Umbilical cord (tissue), 2 donors: ENCODE data around the gene OR5M11. TPM values are rescaled to one million over a fixed set of nuclear protein-coding genes. Genes with fewer than 3 reads are reported as not detected.
A peak's percentile ranks its signal among the peaks of the same experiment; 100 is the strongest.
"Not testable (repeated sequence)": the region's sequence is repeated elsewhere in the genome, so short reads cannot be mapped to it uniquely, and the experiment has no call there.

ENCODE experiments used
- DNase-seq: peaks from one replicate; pipeline ENCODE4 v3.0.0-alpha.2; 2015; ENCODE audit warnings: low spot score
- total RNA-seq: library from RNA; depleted of rRNA; stranded (reverse); fragments of >200 nt; gene quantifications from one replicate; pipeline ENCODE4 v1.2.3, GENCODE V29; 2014; ENCODE audit warnings: low replicate concordance; ENCODE audit not compliant: insufficient read depth

Gene OR5M11
- not detected for total RNA-seq

GRCh38 chr11:56543157-56543556, at the start of gene OR5M11:
OR5M11 (minus strand) TSS chr11:56543257; CDS start chr11:56543257, 0 bp downstream.
- no peak for DNase-seq

DNA sequence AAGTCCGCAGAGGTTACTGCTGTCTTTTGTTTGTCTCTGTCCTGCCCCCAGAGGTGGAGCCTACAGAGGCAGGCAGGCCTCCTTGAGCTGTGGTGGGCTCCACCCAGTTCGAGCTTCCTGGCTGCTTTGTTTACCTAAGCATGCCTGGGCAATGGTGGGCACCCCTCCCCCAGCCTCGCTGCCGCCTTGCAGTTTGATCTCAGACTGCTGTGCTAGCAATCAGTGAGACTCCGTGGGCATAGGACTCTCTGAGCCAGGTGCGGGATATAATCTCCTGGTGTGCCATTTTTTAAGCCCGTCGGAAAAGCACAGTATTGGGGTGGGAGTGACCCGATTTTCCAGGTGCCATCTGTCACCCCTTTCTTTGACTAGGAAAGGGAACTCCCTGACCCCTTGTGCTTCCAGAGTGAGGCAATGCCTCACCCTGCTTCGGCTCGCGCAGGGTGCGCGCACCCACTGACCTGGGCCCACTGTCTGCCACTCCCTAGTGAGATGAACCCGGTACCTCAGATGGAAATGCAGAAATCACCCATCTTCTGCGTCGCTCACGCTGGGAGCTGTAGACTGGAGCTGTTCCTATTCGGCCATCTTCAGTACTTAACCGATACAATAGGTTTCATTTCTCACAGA, 49.1 kb upstream of the OR5M11 start:
- DNase-seq = not testable (repeated sequence)

DNA sequence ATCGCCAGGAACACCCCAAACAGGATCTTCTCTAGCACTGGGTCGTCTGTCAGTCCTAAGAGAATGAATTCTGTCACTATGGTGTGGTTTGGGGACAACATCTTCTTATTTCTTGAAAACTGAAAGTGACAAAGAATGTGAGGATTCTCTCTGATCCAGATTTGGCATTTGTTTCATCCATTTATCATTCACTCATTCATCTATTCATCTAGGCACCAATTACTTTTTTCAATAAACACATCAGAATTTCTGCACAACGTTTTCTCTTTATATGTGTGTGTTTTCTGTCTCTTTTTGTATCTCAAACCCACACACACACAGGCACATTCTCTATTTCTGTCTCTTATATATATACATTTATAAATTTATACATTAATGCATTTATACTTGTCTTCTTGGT, 34.6 kb upstream of the OR5M11 start, which contains the start of gene OR5M10:
Gene OR5M10 (minus strand): TSS at position 101 of the 400 bp plus-strand sequence. CDS start 0 bp downstream, at position 101.
- DNase-seq = no peak

GRCh38 chr11:56558574-56558973, 15.5 kb upstream of the OR5M11 start:
- DNase-seq = no peak

- DNase-seq = not testable (repeated sequence)
These were observed 11.6 kb upstream of the OR5M11 start for GRCh38 chr11:56554691-56555090.

DNA sequence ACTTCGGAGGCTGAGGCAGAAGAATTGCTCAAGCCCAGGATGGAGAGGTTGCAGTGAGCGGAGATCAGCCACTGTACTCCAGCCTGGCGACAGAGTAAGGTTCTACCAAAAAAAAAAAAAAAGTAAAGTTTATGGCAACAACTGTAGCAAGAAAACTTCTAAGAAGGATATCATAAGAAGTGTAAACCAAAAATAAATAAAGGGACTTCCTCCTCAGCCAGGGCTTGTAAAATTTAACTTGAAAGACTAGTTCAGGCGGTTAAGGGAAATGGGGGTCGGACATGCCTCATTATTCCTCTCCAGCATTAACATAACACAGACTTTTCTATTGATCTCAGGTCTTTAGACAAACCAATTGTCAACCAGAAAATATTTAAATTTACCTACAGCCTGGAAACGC, 2.5 kb upstream of the OR5M11 start:
- no peak for DNase-seq

DNA sequence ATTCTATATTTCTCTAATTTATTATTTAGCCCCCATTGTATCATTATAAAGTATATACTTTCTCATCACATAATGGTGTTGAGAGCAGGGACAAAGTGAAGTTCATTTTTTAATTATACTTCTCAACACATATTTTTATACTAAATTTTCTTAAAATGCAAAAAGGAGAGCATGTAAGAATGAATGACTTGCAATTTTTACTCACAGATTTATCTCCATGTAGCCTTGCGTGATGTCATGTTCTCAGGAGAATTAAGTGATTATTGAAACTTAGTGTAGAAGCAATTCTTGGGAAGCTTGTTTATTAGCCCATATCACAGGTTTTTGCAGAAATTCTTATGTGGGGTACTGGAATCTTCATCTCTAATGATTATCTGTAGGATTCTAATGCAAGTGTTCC, 682 bp upstream of the OR5M11 start:
- no peak for DNase-seq

DNA sequence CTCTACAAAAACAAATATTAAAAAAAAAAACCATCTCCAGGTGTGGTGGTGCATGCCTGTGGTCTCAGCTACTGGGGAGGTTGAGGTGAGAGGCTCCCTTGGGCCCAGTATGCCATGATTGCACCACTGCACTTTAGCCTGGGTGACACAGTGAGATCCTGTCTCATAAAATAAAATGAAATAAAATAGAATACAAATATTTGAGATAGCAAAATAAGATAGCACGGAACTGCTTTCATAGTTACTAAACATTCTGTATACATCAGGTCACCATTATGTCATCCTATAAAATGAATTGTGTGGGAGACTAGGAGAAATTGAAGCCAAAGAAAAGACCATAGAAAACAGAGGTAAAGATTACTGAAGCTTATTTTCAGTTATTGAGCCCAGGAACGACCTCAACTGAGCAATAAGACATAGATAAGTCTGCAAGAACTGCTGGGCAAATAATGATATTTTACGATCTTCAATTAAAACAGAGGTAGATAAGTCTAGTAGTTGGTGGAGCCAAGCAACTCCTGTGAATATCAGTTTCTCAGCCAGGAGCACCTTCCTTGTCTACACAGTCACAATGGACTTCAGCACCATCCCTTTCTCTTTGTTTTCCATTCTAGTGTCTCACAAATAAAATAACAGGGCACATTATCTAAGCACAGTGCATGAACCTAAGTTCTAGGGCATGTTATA, 9.9 kb downstream of the OR5M11 start:
- DNase-seq = no peak

DNA sequence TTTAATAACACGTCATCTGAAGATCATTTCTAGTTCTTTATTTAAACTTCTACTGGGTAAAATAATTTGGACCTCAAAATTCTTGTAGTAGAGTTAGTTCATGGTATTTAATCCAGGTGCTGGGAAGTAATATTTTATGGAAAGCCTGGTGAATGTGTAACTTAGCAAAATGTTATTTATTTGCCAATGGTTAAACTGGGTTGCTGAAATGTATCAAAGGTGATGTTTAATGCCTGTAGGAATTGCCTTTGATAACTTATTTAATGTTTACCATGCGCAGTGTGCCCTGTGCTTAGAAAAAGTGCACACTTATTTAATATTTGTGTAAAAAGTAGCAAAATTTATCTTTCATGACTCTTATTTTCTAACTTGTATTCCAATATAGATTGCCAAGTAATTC, 11.2 kb downstream of the OR5M11 start:
- DNase-seq = no peak

DNA sequence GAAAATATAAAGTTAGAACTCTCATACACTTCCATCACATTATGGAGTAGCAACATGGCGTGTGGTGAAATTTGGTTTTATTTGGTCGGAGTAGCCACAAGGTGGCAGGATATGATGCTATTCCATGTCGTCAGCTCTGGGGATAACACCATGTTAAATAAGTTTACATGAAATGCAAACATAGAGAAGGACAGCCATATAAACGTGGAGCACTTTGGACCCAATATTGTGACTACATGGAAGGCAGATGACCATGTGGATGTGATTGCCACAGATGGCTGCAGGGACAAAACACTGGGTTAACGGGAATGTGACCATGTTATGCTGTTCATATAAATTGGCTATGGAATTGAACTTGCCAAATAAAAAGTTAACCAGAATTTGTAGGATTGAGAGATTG, 21.0 kb downstream of the OR5M11 start:
- no peak for DNase-seq

DNA sequence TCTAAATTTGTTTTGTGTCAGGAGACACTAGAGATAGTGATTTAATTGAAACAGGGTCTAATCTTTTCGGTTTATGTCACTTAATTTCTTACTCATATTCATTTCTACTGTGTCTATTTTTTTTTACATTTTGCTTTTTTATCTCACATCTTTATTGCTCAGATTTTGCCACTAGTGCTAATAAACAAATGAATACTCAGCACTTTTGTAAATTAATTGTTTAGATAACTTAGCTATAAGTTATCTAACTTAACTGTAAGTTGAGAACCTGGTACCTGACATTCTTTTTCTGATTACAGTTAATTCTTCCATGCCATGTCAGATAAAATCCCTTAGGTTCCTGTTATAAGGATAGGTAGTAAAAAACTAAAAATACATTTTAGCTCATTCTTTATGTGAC, 29.8 kb downstream of the OR5M11 start:
- no peak for DNase-seq

- DNase-seq = peak; percentile 10
These were observed 33.6 kb downstream of the OR5M11 start for GRCh38 chr11:56509439-56509838.

DNA sequence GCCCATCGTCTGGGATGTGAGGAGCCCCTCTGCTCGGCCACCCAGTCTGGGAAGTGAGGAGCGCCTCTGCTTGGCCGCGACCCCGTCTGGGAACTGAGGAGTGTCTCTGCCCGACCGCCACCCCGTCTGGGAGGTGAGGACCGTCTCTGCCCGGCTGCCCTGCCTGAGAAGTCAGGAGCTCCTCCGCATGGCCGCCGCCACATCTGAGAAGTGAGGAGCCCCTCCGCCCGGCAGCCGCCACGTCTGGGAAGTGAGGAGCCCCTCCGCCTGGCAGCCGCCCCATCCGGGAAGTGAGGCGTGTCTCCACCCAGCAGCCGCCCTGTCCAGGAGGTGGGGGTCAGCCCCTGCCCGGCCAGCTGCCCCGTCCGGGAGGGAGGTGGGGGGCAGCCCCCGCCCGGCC, 46.0 kb downstream of the OR5M11 start:
- DNase-seq = no peak

- no peak for DNase-seq
These were observed 47.9 kb downstream of the OR5M11 start for GRCh38 chr11:56495117-56495516.

Other genes starting within 250 kb of the OR5M11 start
- 6.0 TPM for gene OR8K3, start 228.1 kb downstream of the OR5M11 start, total RNA-seq
- 4.6 TPM for gene OR8K1, start 197.2 kb downstream of the OR5M11 start, total RNA-seq
- 2.4 TPM for gene OR8J1, start 189.0 kb downstream of the OR5M11 start, total RNA-seq
- 3.6 TPM for gene OR8U1, start 167.6 kb downstream of the OR5M11 start, total RNA-seq
- not detected for gene OR5AL1, start 130.6 kb downstream of the OR5M11 start, total RNA-seq
- 5.8 TPM for gene OR5M3, start 69.9 kb downstream of the OR5M11 start, total RNA-seq
- not detected for gene OR5M8, start 51.9 kb downstream of the OR5M11 start, total RNA-seq
- gene OR5M10, start 34.5 kb upstream of the OR5M11 start, total RNA-seq = not detected
- gene OR5M1, start 71.6 kb upstream of the OR5M11 start, total RNA-seq = 2.2 TPM
- 1.2 TPM for gene OR5AP2, start 99.2 kb upstream of the OR5M11 start, total RNA-seq
- gene OR5AR1, start 120.4 kb upstream of the OR5M11 start, total RNA-seq = 13.7 TPM
- gene OR9G1, start 155.8 kb upstream of the OR5M11 start, total RNA-seq = 4.6 TPM
- 1.2 TPM for gene OR9G4, start 205.4 kb upstream of the OR5M11 start, total RNA-seq